ENCODE measurements around the gene OR52A1.
"Not testable (repeated sequence)": the region's sequence is repeated elsewhere in the genome, so short reads cannot be mapped to it uniquely, and the experiment has no call there.

The OR52A1 gene

GRCh38 chr11:5159806-5160205 is 5.2 kb upstream of the OR52A1 start:
- no peak overlapping the region for H3K4me3 ChIP-seq (ENCODE audit: low read length)
- no peak for DNase-seq (ENCODE audit: low read depth)
- TF ChIP-seq CTCF (conservative IDR thresholded peaks at IDR 0.05; ENCODE audit: low read length), result no peak

- no peak overlapping the region for H3K4me3 ChIP-seq (ENCODE audit: low read length)
- no peak for DNase-seq (ENCODE audit: low read depth)
- TF ChIP-seq CTCF (conservative IDR thresholded peaks at IDR 0.05; ENCODE audit: low read length), result no peak
Observed at GRCh38 chr11:5153574-5154431, 754 bp downstream of the OR52A1 start.

GRCh38 chr11:5151713-5152153 is 2.8 kb downstream of the OR52A1 start:
- no peak for TF ChIP-seq CTCF (conservative IDR thresholded peaks at IDR 0.05; ENCODE audit: low read length)
- DNase-seq (ENCODE audit: low read depth), result no peak
- no peak overlapping the region for H3K4me3 ChIP-seq (ENCODE audit: low read length)

- not testable (repeated sequence) for DNase-seq (ENCODE audit: low read depth); H3K4me3 ChIP-seq (ENCODE audit: low read length)
Observed at GRCh38 chr11:5144206-5144605, 10.4 kb downstream of the OR52A1 start.

- DNase-seq (ENCODE audit: low read depth), result no peak
- H3K4me3 ChIP-seq (ENCODE audit: low read length), result no peak within 1 kb of the TSS
- no peak for TF ChIP-seq CTCF (conservative IDR thresholded peaks at IDR 0.05; ENCODE audit: low read length)
Observed at GRCh38 chr11:5137996-5138395, 16.6 kb downstream of the OR52A1 start, which contains the start of gene OR52A5. OR52A5 (minus strand) TSS chr11:5138356; CDS start chr11:5132642, 5,714 bp downstream.

- DNase-seq (ENCODE audit: low read depth), result no peak
- H3K4me3 ChIP-seq (ENCODE audit: low read length), result no peak overlapping the region
- TF ChIP-seq CTCF (conservative IDR thresholded peaks at IDR 0.05; ENCODE audit: low read length), result no peak
Observed at GRCh38 chr11:5137014-5137413, 17.5 kb downstream of the OR52A1 start.

GRCh38 chr11:5136261-5136660 is 18.3 kb downstream of the OR52A1 start:
- TF ChIP-seq CTCF (conservative IDR thresholded peaks at IDR 0.05; ENCODE audit: low read length), result no peak
- DNase-seq (ENCODE audit: low read depth), result no peak
- H3K4me3 ChIP-seq (ENCODE audit: low read length), result no peak overlapping the region
